ENCODE data around the gene PHC2. TPM values are rescaled to one million over a fixed set of nuclear protein-coding genes. Genes with fewer than 3 reads are reported as not detected.
A peak's percentile ranks its signal among the peaks of the same experiment; 100 is the strongest.

The PHC2 gene
- total and polyA plus RNA-seq, 2 experiments from 2014 or later, result 77.5 to 121 TPM

DNA sequence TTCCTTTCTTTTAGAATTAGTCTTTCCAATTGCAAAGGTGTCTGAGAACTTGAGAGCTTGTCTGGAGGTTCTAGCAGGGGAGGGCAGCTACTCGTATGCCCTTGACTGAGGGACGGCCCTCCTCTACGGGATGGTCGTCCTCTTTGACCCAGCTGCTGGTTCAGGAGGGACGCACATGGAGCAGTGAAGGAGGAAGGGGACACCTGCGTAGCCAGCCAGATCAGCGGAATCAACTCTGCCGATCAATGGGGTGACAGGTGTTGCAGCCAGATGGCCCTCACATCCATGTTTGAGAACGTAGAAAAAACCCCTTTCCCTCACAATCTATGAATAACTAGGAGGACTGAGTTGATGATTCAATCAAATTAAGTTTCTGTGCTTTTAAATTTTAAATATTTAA, 94.3 kb downstream of the PHC2 start:
- Histone ChIP-seq H3K27me3 (no peaks in the 10 kb centered on the region), H3K27ac (peak overlapping the region; percentile 97), H2AFZ (no peak overlapping the region), H3K9me3 (ENCODE audit: low read depth) (no peaks in the 10 kb centered on the region), H3K9me2 (replicated peaks; ENCODE audit: insufficient read depth) (no peaks in the 10 kb centered on the region), H3K4me3 (no peak overlapping the region), H3K79me2 (peaks cover 98% of the 10 kb centered on the region), H3K4me1 (ENCODE audit: insufficient read depth) (peaks cover 62% of the 10 kb centered on the region), H4K20me1 (ENCODE audit: insufficient read depth, poor library complexity, severe bottlenecking) (peaks cover 89% of the 10 kb centered on the region), H3K36me3 (replicated peaks; ENCODE audit: insufficient read depth, low read depth) (no peaks in the 10 kb centered on the region), H3K4me2 (no peak overlapping the region)
- TF ChIP-seq, protein P1, sequence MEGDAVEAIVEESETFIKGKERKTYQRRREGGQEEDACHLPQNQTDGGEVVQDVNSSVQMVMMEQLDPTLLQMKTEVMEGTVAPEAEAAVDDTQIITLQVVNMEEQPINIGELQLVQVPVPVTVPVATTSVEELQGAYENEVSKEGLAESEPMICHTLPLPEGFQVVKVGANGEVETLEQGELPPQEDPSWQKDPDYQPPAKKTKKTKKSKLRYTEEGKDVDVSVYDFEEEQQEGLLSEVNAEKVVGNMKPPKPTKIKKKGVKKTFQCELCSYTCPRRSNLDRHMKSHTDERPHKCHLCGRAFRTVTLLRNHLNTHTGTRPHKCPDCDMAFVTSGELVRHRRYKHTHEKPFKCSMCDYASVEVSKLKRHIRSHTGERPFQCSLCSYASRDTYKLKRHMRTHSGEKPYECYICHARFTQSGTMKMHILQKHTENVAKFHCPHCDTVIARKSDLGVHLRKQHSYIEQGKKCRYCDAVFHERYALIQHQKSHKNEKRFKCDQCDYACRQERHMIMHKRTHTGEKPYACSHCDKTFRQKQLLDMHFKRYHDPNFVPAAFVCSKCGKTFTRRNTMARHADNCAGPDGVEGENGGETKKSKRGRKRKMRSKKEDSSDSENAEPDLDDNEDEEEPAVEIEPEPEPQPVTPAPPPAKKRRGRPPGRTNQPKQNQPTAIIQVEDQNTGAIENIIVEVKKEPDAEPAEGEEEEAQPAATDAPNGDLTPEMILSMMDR (IDR thresholded peaks at IDR 0.05; ENCODE audit: poor library complexity), result no peak
- TF ChIP-seq EZH2 (IDR thresholded peaks at IDR 0.05; ENCODE audit: borderline replicate concordance) (no peak), EZH2phosphoT487 (IDR thresholded peaks at IDR 0.05; ENCODE audit: low read depth, severe bottlenecking, unreplicated experiment) (no peak)
- 81% methylated on average over 9 of the region's 9 CpGs for WGBS (ENCODE audit: low lambda C conversion rate, missing lambda C conversion rate)
- DNase-seq (ENCODE audit: low spot score), result no peak

DNA sequence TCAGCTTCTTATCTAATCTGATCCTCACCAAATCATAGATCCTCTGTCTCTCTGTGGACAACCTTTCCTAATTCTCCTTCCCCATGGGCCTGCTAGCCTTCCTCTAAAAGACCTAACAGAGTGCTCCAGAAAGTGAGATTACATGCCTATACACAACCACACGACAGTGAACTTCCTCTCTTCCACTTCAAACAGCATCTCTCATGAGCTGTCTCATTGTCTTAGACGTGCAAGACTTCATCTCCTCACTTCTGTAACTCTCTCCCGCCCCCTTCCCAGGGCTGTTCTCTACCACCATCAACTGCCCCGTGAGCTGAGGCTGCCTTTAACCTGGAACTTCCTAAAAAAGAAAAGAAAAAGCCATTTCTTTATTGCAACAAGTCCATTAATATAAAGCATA, 95.9 kb downstream of the PHC2 start:
- Histone ChIP-seq H3K4me3 (no peak overlapping the region), H2AFZ (no peak overlapping the region), H3K27me3 (no peaks in the 10 kb centered on the region), H3K4me2 (no peak overlapping the region), H3K9me2 (replicated peaks; ENCODE audit: insufficient read depth) (no peaks in the 10 kb centered on the region), H3K79me2 (peaks cover 93% of the 10 kb centered on the region), H3K27ac (no peak overlapping the region), H4K20me1 (ENCODE audit: insufficient read depth, poor library complexity, severe bottlenecking) (peaks cover 76% of the 10 kb centered on the region), H3K4me1 (ENCODE audit: insufficient read depth) (peaks cover 47% of the 10 kb centered on the region), H3K36me3 (replicated peaks; ENCODE audit: insufficient read depth, low read depth) (no peaks in the 10 kb centered on the region), H3K9me3 (ENCODE audit: low read depth) (no peaks in the 10 kb centered on the region)
- DNase-seq (ENCODE audit: low spot score), result no peak
- 73% methylated on average over 4 of the region's 4 CpGs for WGBS (ENCODE audit: low lambda C conversion rate, missing lambda C conversion rate)
- TF ChIP-seq, protein P1 (IDR thresholded peaks at IDR 0.05; ENCODE audit: poor library complexity), result no peak
- TF ChIP-seq EZH2 (IDR thresholded peaks at IDR 0.05; ENCODE audit: borderline replicate concordance) (no peak), EZH2phosphoT487 (IDR thresholded peaks at IDR 0.05; ENCODE audit: low read depth, severe bottlenecking, unreplicated experiment) (no peak)

DNA sequence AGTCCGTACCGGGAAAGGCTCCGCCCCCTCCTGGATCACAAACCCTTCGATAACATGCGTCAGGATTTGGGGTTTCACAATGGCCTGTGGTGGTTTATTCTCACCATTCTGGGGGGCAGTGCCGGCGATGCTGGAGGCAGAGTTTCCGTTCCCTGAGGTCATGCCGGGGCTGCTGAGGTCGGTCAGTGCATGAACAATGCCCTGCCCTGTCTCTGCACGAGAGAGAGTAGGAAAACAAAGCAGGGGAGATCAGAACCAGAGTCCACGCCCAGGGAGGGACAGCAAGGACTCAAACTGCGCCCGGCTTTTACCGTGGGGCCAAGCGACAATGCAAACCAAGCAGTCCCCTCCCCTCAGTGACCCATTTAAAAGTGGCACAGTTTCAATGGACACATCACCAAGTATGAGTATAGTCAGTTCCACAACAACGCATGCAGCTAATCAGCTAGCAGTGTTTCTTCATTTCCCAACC, 96.8 kb downstream of the PHC2 start:
- H3K9me3 ChIP-seq (ENCODE audit: low read depth), result no peaks in the 10 kb centered on the region
- 70% methylated on average over 17 of the region's 17 CpGs for WGBS (ENCODE audit: low lambda C conversion rate, missing lambda C conversion rate)
- no peaks in the 10 kb centered on the region for H3K9me2 ChIP-seq (replicated peaks; ENCODE audit: insufficient read depth)
- H3K27me3 ChIP-seq, result no peaks in the 10 kb centered on the region
- peaks cover 38% of the 10 kb centered on the region for H3K4me1 ChIP-seq (ENCODE audit: insufficient read depth)
- H3K36me3 ChIP-seq (replicated peaks; ENCODE audit: insufficient read depth, low read depth), result no peaks in the 10 kb centered on the region
- TF ChIP-seq EZH2phosphoT487 (IDR thresholded peaks at IDR 0.05; ENCODE audit: low read depth, severe bottlenecking, unreplicated experiment) (no peak), EZH2 (IDR thresholded peaks at IDR 0.05; ENCODE audit: borderline replicate concordance) (no peak)
- H3K79me2 ChIP-seq, result peaks cover 87% of the 10 kb centered on the region
- no peak overlapping the region for H3K4me3 ChIP-seq
- H2AFZ ChIP-seq, result no peak overlapping the region
- H3K4me2 ChIP-seq, result no peak overlapping the region
- no peak for DNase-seq (ENCODE audit: low spot score)
- H3K27ac ChIP-seq, result peak overlapping the region; percentile 2
- peaks cover 70% of the 10 kb centered on the region for H4K20me1 ChIP-seq (ENCODE audit: insufficient read depth, poor library complexity, severe bottlenecking)

DNA sequence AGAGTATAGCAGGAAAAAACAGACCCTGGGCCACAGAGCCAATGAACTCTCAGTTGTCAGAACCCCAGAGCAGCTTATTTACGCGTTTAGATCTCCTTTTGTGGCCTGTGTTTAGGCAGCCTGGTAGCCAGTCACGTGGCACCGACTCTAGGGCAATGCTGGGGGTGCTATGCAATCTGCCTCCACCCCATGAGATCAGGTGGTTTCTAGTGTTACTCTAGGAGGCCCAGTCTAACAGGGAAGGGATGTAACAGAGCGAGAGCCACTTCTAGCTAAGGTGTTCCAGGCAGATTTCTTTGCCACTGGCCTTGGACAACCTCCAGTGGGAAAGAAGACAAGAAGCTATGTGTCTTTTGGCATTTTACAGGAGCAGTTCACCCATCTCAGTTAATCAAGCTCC, 98.0 kb downstream of the PHC2 start:
- Histone ChIP-seq H3K27ac (peak overlapping the region; percentile 12), H3K79me2 (peaks cover 75% of the 10 kb centered on the region), H2AFZ (no peak overlapping the region), H3K4me3 (no peak overlapping the region), H3K36me3 (replicated peaks; ENCODE audit: insufficient read depth, low read depth) (no peaks in the 10 kb centered on the region), H3K9me2 (replicated peaks; ENCODE audit: insufficient read depth) (no peaks in the 10 kb centered on the region), H3K27me3 (no peaks in the 10 kb centered on the region), H3K9me3 (ENCODE audit: low read depth) (no peaks in the 10 kb centered on the region), H4K20me1 (ENCODE audit: insufficient read depth, poor library complexity, severe bottlenecking) (peaks cover 63% of the 10 kb centered on the region), H3K4me1 (ENCODE audit: insufficient read depth) (peaks cover 25% of the 10 kb centered on the region), H3K4me2 (no peak overlapping the region)
- 94% methylated on average over 5 of the region's 5 CpGs for WGBS (ENCODE audit: low lambda C conversion rate, missing lambda C conversion rate)
- TF ChIP-seq, protein P1 (IDR thresholded peaks at IDR 0.05; ENCODE audit: poor library complexity), result no peak
- TF ChIP-seq EZH2 (IDR thresholded peaks at IDR 0.05; ENCODE audit: borderline replicate concordance) (no peak), EZH2phosphoT487 (IDR thresholded peaks at IDR 0.05; ENCODE audit: low read depth, severe bottlenecking, unreplicated experiment) (no peak)
- no peak for DNase-seq (ENCODE audit: low spot score)
